Mesendoderm (in vitro differentiated cells): Measurements from ENCODE around the gene CXADR.

Experiments used
- DNase-seq: peaks from one replicate; pipeline ENCODE4 v3.0.0; 2013
- H2AK5ac ChIP-seq: 2 replicates; pipeline ENCODE4 v1.6.1; 2013; ENCODE audit warnings: low read length, inconsistent platforms
- H2BK120ac ChIP-seq: 2 replicates; pipeline ENCODE4 v1.6.1; 2013; ENCODE audit warnings: low read depth, mild to moderate bottlenecking, low read length, moderate library complexity, mixed read lengths
- H2BK15ac ChIP-seq: replicated peaks from 2 replicates; pipeline ENCODE4 v1.6.1; 2013; ENCODE audit warnings: low read depth, mild to moderate bottlenecking, moderate library complexity
- H2BK5ac ChIP-seq: 2 replicates; pipeline ENCODE4 v1.6.1; 2013; ENCODE audit warnings: low read length, inconsistent platforms
- H3K18ac ChIP-seq: 2 replicates; pipeline ENCODE4 v1.6.1; 2013; ENCODE audit warnings: mild to moderate bottlenecking, low read length, mixed read lengths
- H3K23ac ChIP-seq: one replicate; pipeline ENCODE4 v1.6.1; 2013; ENCODE audit warnings: low read length
- H3K27ac ChIP-seq: 2 replicates; pipeline ENCODE4 v1.5.1; 2013; ENCODE audit warnings: low read depth, mild to moderate bottlenecking, inconsistent platforms, low read length, moderate library complexity
- H3K27me3 ChIP-seq: 2 replicates; pipeline ENCODE4 v1.6.1; 2013; ENCODE audit warnings: low read length, control low read depth, mild to moderate bottlenecking, inconsistent platforms; ENCODE audit not compliant: insufficient read depth, poor library complexity
- H3K36me3 ChIP-seq: 2 replicates; pipeline ENCODE4 v1.6.1; 2013; ENCODE audit warnings: low read length, inconsistent platforms; ENCODE audit not compliant: control insufficient read depth, insufficient read depth
- H3K4ac ChIP-seq: one replicate; pipeline ENCODE4 v1.6.1; 2013; ENCODE audit warnings: low read depth, mild to moderate bottlenecking, low read length, moderate library complexity
- H3K4me1 ChIP-seq: 2 replicates; pipeline ENCODE4 v1.6.1; 2013; ENCODE audit warnings: low read depth, low read length, inconsistent platforms; ENCODE audit not compliant: control insufficient read depth
- H3K4me2 ChIP-seq: 2 replicates; pipeline ENCODE4 v1.6.1; 2013; ENCODE audit warnings: low read length
- H3K4me3 ChIP-seq: 2 replicates; pipeline ENCODE4 v1.5.1; 2013; ENCODE audit warnings: mild to moderate bottlenecking, low read length
- H3K56ac ChIP-seq: one replicate; pipeline ENCODE4 v1.6.1; 2013; ENCODE audit warnings: low read length
- H3K79me1 ChIP-seq: 2 replicates; pipeline ENCODE4 v1.6.1; 2013; ENCODE audit warnings: low read length, inconsistent platforms
- H3K79me2 ChIP-seq: 2 replicates; pipeline ENCODE4 v1.6.1; 2013; ENCODE audit warnings: mild to moderate bottlenecking, low read length; ENCODE audit not compliant: control insufficient read depth, insufficient read depth
- H3K9ac ChIP-seq: 2 replicates; pipeline ENCODE4 v1.6.1; 2013; ENCODE audit warnings: low read length, inconsistent platforms
- H4K5ac ChIP-seq: one replicate; pipeline ENCODE4 v1.6.1; 2013; ENCODE audit warnings: low read length
- H4K8ac ChIP-seq: one replicate; pipeline ENCODE4 v1.6.1; 2013; ENCODE audit warnings: low read depth, mild to moderate bottlenecking, control low read depth, low read length, moderate library complexity
- WGBS: extraction: QIAGEN DNeasy Blood & Tissue Kit; methylation state at CpG from one replicate; pipeline ENCODE4 v1.1.7; 2013; ENCODE audit warnings: low lambda C conversion rate, missing lambda C conversion rate; ENCODE audit not compliant: insufficient coverage; ENCODE audit errors: extremely low coverage; 5-methylcytosine and 5-hydroxymethylcytosine counted together

Gene CXADR

GRCh38 chr21:17554679-17555465 lies 42.0 kb downstream of the CXADR start:
- Histone ChIP-seq H2BK15ac (no peak overlapping the region), H3K79me2 (peaks cover 12% of the 10 kb centered on the region), H3K18ac (no peak overlapping the region), H2AK5ac (no peak overlapping the region), H4K5ac (no peak overlapping the region), H3K4me1 (no peaks in the 10 kb centered on the region), H4K8ac (peak overlapping the region; percentile 65), H2BK120ac (no peak overlapping the region), H3K9ac (no peak overlapping the region), H3K4me2 (no peak overlapping the region), H3K36me3 (no peaks in the 10 kb centered on the region), H2BK5ac (no peak overlapping the region), H3K27ac (no peak overlapping the region), H3K56ac (no peak overlapping the region), H3K4ac (no peak overlapping the region), H3K23ac (no peak overlapping the region), H3K27me3 (no peaks in the 10 kb centered on the region), H3K4me3 (no peak overlapping the region), H3K79me1 (peaks cover 10% of the 10 kb centered on the region)
- no CpG with 5 or more reads among the region's 6 CpGs for WGBS
- peak; percentile 74 for DNase-seq

GRCh38 chr21:17560377-17561025 lies 47.7 kb downstream of the CXADR start:
- no peak overlapping the region for H3K4me2 ChIP-seq
- H3K9ac ChIP-seq: no peak overlapping the region
- H3K23ac ChIP-seq: no peak overlapping the region
- H4K5ac ChIP-seq: no peak overlapping the region
- no peak overlapping the region for H4K8ac ChIP-seq
- WGBS: no CpG with 5 or more reads among the region's 5 CpGs
- H3K36me3 ChIP-seq: no peaks in the 10 kb centered on the region
- H3K4ac ChIP-seq: no peak overlapping the region
- H2AK5ac ChIP-seq: no peak overlapping the region
- no peak overlapping the region for H3K4me3 ChIP-seq
- H3K18ac ChIP-seq: no peak overlapping the region
- H3K4me1 ChIP-seq: no peaks in the 10 kb centered on the region
- no peak overlapping the region for H2BK15ac ChIP-seq
- no peak overlapping the region for H2BK120ac ChIP-seq
- H3K79me2 ChIP-seq: peaks cover 5% of the 10 kb centered on the region
- H3K27ac ChIP-seq: no peak overlapping the region
- no peak for DNase-seq
- H3K27me3 ChIP-seq: no peaks in the 10 kb centered on the region
- H3K56ac ChIP-seq: no peak overlapping the region
- peaks cover 6% of the 10 kb centered on the region for H3K79me1 ChIP-seq
- no peak overlapping the region for H2BK5ac ChIP-seq

GRCh38 chr21:17570786-17571185 lies 57.9 kb downstream of the CXADR start:
- Histone ChIP-seq H3K18ac (no peak overlapping the region), H3K27ac (no peak overlapping the region), H2BK15ac (no peak overlapping the region), H4K8ac (no peak overlapping the region), H3K4me1 (no peaks in the 10 kb centered on the region), H3K9ac (no peak overlapping the region), H3K4me3 (no peak overlapping the region), H3K79me2 (no peaks in the 10 kb centered on the region), H3K23ac (no peak overlapping the region), H3K56ac (no peak overlapping the region), H2BK120ac (no peak overlapping the region), H3K4me2 (no peak overlapping the region), H3K36me3 (no peaks in the 10 kb centered on the region), H2BK5ac (no peak overlapping the region), H3K79me1 (no peaks in the 10 kb centered on the region), H3K4ac (no peak overlapping the region), H2AK5ac (no peak overlapping the region), H3K27me3 (no peaks in the 10 kb centered on the region), H4K5ac (no peak overlapping the region)
- DNase-seq: no peak
- WGBS: no CpG with 5 or more reads among the region's 9 CpGs

- no CpG with 5 or more reads among the region's 6 CpGs for WGBS
- no peaks in the 10 kb centered on the region for H3K79me1 ChIP-seq
Observed at GRCh38 chr21:17572431-17572830, 59.6 kb downstream of the CXADR start.

GRCh38 chr21:17575076-17575475 lies 62.2 kb downstream of the CXADR start:
- no CpG with 5 or more reads among the region's 5 CpGs for WGBS
- H4K8ac ChIP-seq: no peak overlapping the region
- H3K79me1 ChIP-seq: no peaks in the 10 kb centered on the region
- H3K23ac ChIP-seq: no peak overlapping the region
- no peaks in the 10 kb centered on the region for H3K4me1 ChIP-seq
- H3K4me2 ChIP-seq: no peak overlapping the region
- no peak overlapping the region for H3K4me3 ChIP-seq
- no peak overlapping the region for H2BK5ac ChIP-seq
- H4K5ac ChIP-seq: no peak overlapping the region
- DNase-seq: no peak
- H3K27ac ChIP-seq: no peak overlapping the region
- no peak overlapping the region for H2BK15ac ChIP-seq
- no peak overlapping the region for H3K9ac ChIP-seq
- H3K79me2 ChIP-seq: no peaks in the 10 kb centered on the region
- H2AK5ac ChIP-seq: no peak overlapping the region
- no peaks in the 10 kb centered on the region for H3K36me3 ChIP-seq
- H3K27me3 ChIP-seq: no peaks in the 10 kb centered on the region
- no peak overlapping the region for H2BK120ac ChIP-seq
- H3K56ac ChIP-seq: no peak overlapping the region
- no peak overlapping the region for H3K4ac ChIP-seq
- H3K18ac ChIP-seq: no peak overlapping the region

More at GRCh38 chr21:17572431-17572830, 59.6 kb downstream of the CXADR start:
- no peak overlapping the region for H4K8ac ChIP-seq
- H2AK5ac ChIP-seq: no peak overlapping the region
- H3K4me3 ChIP-seq: no peak overlapping the region
- no peak overlapping the region for H3K4me2 ChIP-seq
- no peaks in the 10 kb centered on the region for H3K27me3 ChIP-seq
- no peak overlapping the region for H2BK5ac ChIP-seq
- H3K4ac ChIP-seq: no peak overlapping the region
- H3K36me3 ChIP-seq: no peaks in the 10 kb centered on the region
- DNase-seq: no peak
- H3K9ac ChIP-seq: no peak overlapping the region
- no peak overlapping the region for H3K56ac ChIP-seq
- H3K79me2 ChIP-seq: no peaks in the 10 kb centered on the region
- H2BK15ac ChIP-seq: no peak overlapping the region
- H4K5ac ChIP-seq: no peak overlapping the region
- no peak overlapping the region for H3K27ac ChIP-seq
- no peak overlapping the region for H2BK120ac ChIP-seq
- H3K4me1 ChIP-seq: no peaks in the 10 kb centered on the region
- H3K18ac ChIP-seq: no peak overlapping the region
- H3K23ac ChIP-seq: no peak overlapping the region
